OCI-LY1 (cell line): Measurements from ENCODE around the gene RABGAP1L.
"Not testable (repeated sequence)": the region's sequence is repeated elsewhere in the genome, so short reads cannot be mapped to it uniquely, and the experiment has no call there.

Experiments
- H2AFZ ChIP-seq: fragments of 200-600 bp; sonication (generic), shearing (Covaris generic); 2 replicates; pipeline ENCODE4 v1.6.0; 2014; ENCODE audit warnings: antibody characterized with exemption, mild to moderate bottlenecking, low read length
- H3F3A ChIP-seq: fragments of 200-600 bp; sonication (generic), shearing (Covaris generic); 2 replicates; pipeline ENCODE4 v1.6.0; 2014; ENCODE audit warnings: mild to moderate bottlenecking, antibody characterized with exemption, low read length, moderate library complexity; ENCODE audit not compliant: insufficient read depth
- H3K27ac ChIP-seq: fragments of 200-600 bp; sonication (generic); 2 replicates; pipeline ENCODE4 v1.5.1; 2014; ENCODE audit warnings: low read length, mixed run types, mild to moderate bottlenecking, low read depth; ENCODE audit not compliant: poor library complexity, severe bottlenecking
- H3K27me3 ChIP-seq: fragments of 200-600 bp; sonication (generic); 2 replicates; pipeline ENCODE4 v1.6.0; 2014; ENCODE audit warnings: antibody characterized with exemption, mild to moderate bottlenecking, low read length, moderate library complexity; ENCODE audit not compliant: insufficient read depth
- H3K36me3 ChIP-seq: fragments of 200-600 bp; sonication (generic); 2 replicates; pipeline ENCODE4 v1.6.1; 2014; ENCODE audit warnings: mild to moderate bottlenecking, antibody characterized with exemption, low read length, moderate library complexity, mixed read lengths; ENCODE audit not compliant: insufficient read depth
- H3K4me1 ChIP-seq: fragments of 200-600 bp; sonication (generic); 2 replicates; pipeline ENCODE4 v1.5.1; 2014; ENCODE audit warnings: mild to moderate bottlenecking, low read length, moderate library complexity; ENCODE audit not compliant: insufficient read depth, severe bottlenecking
- H3K4me2 ChIP-seq: fragments of 200-600 bp; sonication (generic), shearing (Covaris generic); 2 replicates; pipeline ENCODE4 v1.6.1; 2014; ENCODE audit warnings: low read length
- H3K4me3 ChIP-seq: fragments of 200-600 bp; sonication (generic); 2 replicates; pipeline ENCODE4 v1.5.1; 2014; ENCODE audit warnings: low read length, low read depth, mild to moderate bottlenecking, mixed read lengths; ENCODE audit not compliant: poor library complexity, severe bottlenecking
- H3K79me2 ChIP-seq: fragments of 200-600 bp; shearing (Covaris generic); 2 replicates; pipeline ENCODE4 v1.6.1; 2016; ENCODE audit warnings: mixed run types, low read length, mixed read lengths; ENCODE audit not compliant: insufficient read depth
- H3K9ac ChIP-seq: fragments of 200-600 bp; sonication (generic), shearing (Covaris generic); 2 replicates; pipeline ENCODE4 v1.6.1; 2014; ENCODE audit warnings: mild to moderate bottlenecking, low read length, mixed read lengths
- H3K9me2 ChIP-seq: fragments of 200-600 bp; sonication (generic), shearing (Covaris generic); 2 replicates; pipeline ENCODE4 v1.6.1; 2014; ENCODE audit warnings: low read depth, mild to moderate bottlenecking, low read length, mixed read lengths
- H3K9me3 ChIP-seq: fragments of 200-600 bp; shearing (Covaris generic); 2 replicates; pipeline ENCODE4 v1.6.1; 2014; ENCODE audit warnings: low read length, mixed read lengths
- H4K20me1 ChIP-seq: fragments of 200-600 bp; sonication (generic), shearing (Covaris generic); 2 replicates; pipeline ENCODE4 v1.6.0; 2016; ENCODE audit warnings: mild to moderate bottlenecking, low read length; ENCODE audit not compliant: insufficient read depth
- CTCF ChIP-seq: fragments of 200-600 bp; sonication (generic), shearing (Covaris generic); IDR thresholded peaks from 2 replicates; pipeline ENCODE4 v1.5.1; 2017; ENCODE audit warnings: mild to moderate bottlenecking, antibody characterized with exemption, low read length, moderate library complexity, mixed read lengths
- EZH2 ChIP-seq: fragments of 200-600 bp; sonication (generic), shearing (Covaris generic); IDR thresholded peaks from 2 replicates; pipeline ENCODE4 v1.8.0; 2017; ENCODE audit warnings: borderline replicate concordance, mixed run types, mild to moderate bottlenecking, antibody characterized with exemption, low read length, moderate library complexity, mixed read lengths

Gene RABGAP1L

DNA sequence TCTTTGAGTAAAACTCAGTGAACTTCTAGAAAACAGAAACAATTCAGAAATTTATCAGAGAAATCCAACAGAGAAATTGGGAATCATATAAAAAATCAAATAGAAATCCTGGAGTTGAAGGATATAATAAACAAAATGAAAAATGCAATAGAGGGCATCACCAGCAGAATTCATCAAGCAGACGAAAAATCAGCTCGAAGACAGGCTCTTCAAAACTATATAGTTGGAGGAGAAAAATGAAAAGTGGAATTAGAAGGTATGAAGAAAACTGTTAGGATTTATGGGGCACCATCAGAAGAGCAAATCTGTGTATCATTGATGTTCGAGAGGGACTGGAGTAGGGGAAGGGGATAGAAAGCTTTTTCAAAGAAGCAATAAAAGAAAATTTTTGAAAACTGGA is 167.0 kb downstream of the RABGAP1L start:
- no peak overlapping the region for H3K4me3 ChIP-seq
- no peaks in the 10 kb centered on the region for H3K27me3 ChIP-seq
- no peak overlapping the region for H3K27ac ChIP-seq
- no peaks in the 10 kb centered on the region for H3K4me1 ChIP-seq
- H3K9me2 ChIP-seq, result no peaks in the 10 kb centered on the region
- H3K36me3 ChIP-seq, result peaks cover 53% of the 10 kb centered on the region
- H4K20me1 ChIP-seq, result no peaks in the 10 kb centered on the region
- no peak overlapping the region for H3K4me2 ChIP-seq
- H3K9ac ChIP-seq, result no peak overlapping the region
- peaks cover 23% of the 10 kb centered on the region for H3K9me3 ChIP-seq
- no peaks in the 10 kb centered on the region for H3K79me2 ChIP-seq
- H3F3A ChIP-seq, result no peaks in the 10 kb centered on the region
- TF ChIP-seq EZH2 (no peak), CTCF (no peak)
- no peak overlapping the region for H2AFZ ChIP-seq

GRCh38 chr1:174333437-174333836 is 174.1 kb downstream of the RABGAP1L start:
- Histone ChIP-seq H3K27me3 (no peaks in the 10 kb centered on the region), H3K9me2 (no peaks in the 10 kb centered on the region), H3K4me3 (no peak overlapping the region), H3K4me1 (peaks cover 43% of the 10 kb centered on the region), H3K27ac (no peak overlapping the region), H2AFZ (no peak overlapping the region), H3K4me2 (no peak overlapping the region), H3K9ac (no peak overlapping the region), H4K20me1 (no peaks in the 10 kb centered on the region), H3K36me3 (no peaks in the 10 kb centered on the region), H3F3A (no peaks in the 10 kb centered on the region), H3K79me2 (peaks cover 20% of the 10 kb centered on the region; the same call in 1 of the 2 replicates), H3K9me3 (no peaks in the 10 kb centered on the region; the same call in 1 of the 2 replicates)
- TF ChIP-seq CTCF (no peak), EZH2 (no peak)

DNA sequence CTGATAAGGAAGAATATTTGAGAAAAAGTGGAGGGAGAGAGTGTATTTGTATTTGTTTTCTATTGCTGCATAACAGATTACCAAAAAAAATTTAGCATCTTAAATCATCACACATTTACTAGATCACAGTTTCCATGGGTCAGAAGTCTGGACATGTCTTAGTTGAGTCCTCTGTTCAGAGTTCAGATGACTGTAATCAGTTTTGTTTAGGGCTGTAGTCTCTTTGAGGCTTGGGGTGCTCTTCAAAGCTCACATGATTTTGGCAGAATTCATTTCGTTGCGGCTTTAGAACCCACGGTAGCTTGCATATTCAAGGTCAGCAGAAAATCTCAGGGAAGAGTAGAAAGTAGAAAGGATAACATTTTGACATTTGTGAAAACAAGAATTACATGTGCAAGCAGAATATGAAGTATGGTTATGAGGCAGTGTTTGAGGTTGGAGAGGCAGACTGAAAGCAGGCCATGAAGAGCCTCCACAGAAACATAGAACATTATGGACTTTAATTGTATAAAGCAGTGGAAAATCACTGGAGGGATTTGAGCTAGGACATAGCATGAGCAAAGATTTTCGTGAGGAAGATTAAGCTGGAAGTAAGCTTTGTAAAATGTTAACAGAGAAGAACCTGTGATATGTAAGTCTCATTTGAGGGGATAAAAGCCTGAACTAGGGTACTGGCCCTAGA is 177.8 kb downstream of the RABGAP1L start:
- Histone ChIP-seq H3K36me3 (no peaks in the 10 kb centered on the region), H3K4me1 (peaks cover 43% of the 10 kb centered on the region), H3K27ac (peak overlapping the region; percentile 50), H3K4me3 (no peak overlapping the region), H3F3A (no peaks in the 10 kb centered on the region), H3K9me2 (no peaks in the 10 kb centered on the region), H3K27me3 (no peaks in the 10 kb centered on the region), H3K79me2 (peaks cover 41% of the 10 kb centered on the region; the same call in 1 of the 2 replicates), H3K4me2 (no peak overlapping the region), H4K20me1 (no peaks in the 10 kb centered on the region), H3K9me3 (no peaks in the 10 kb centered on the region), H3K9ac (no peak overlapping the region), H2AFZ (no peak overlapping the region)
- TF ChIP-seq CTCF (no peak), EZH2 (no peak)

DNA sequence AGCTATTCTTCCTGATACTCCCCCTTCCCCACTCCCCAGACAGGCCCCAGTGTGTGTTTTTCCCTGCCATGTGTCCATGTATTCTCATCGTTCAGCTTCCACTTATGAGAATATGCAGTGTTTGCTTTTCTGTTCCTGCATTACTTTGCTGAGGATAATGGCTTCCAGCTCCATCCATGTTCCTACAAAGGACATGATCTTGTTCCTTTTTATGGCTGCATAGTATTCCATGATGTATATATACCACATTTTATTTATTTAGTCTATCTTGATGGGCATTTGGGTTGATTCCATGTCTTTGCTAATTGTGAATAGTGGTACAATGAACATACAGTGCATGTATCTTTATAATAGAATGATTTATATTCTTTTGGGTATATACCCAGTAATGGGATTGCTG is 181.1 kb downstream of the RABGAP1L start:
- H3K27ac ChIP-seq, H3K36me3 ChIP-seq, H4K20me1 ChIP-seq, H3K4me3 ChIP-seq, H3K9me2 ChIP-seq, H2AFZ ChIP-seq, H3K27me3 ChIP-seq, H3K9me3 ChIP-seq, H3K9ac ChIP-seq, H3F3A ChIP-seq, H3K4me2 ChIP-seq: not testable (repeated sequence)
- H3K79me2 ChIP-seq, result peaks cover 31% of the 10 kb centered on the region; the same call in 1 of the 2 replicates
- peaks cover 46% of the 10 kb centered on the region for H3K4me1 ChIP-seq
